Measurements from ENCODE around the gene RALGAPA1. TPM values are rescaled to one million over a fixed set of nuclear protein-coding genes. Genes with fewer than 3 reads are reported as not detected.
"Not testable (repeated sequence)": the region's sequence is repeated elsewhere in the genome, so short reads cannot be mapped to it uniquely, and the experiment has no call there.

The RALGAPA1 gene
- 24.1 TPM for total RNA-seq
- polyA plus RNA-seq: 28.7 TPM
- long read RNA-seq, donor 1: 0 reads
- long read RNA-seq, donor 2: 0 reads
- long read RNA-seq, donor 3: 0 reads
- long read RNA-seq, donor 4: 0 reads
- long read RNA-seq, donor 5: 0 reads
- long read RNA-seq, donor 6, partial matches to known transcripts: 0 of 2 reads
- long read RNA-seq, donor 6, other reads (novel, unspliced or antisense): 0 of 2 reads
- long read RNA-seq, donor 7: 0 reads
- long read RNA-seq, donor 8: 0 reads
- long read RNA-seq, donor 9: 0 reads
- long read RNA-seq, donor 10: 0 reads

DNA sequence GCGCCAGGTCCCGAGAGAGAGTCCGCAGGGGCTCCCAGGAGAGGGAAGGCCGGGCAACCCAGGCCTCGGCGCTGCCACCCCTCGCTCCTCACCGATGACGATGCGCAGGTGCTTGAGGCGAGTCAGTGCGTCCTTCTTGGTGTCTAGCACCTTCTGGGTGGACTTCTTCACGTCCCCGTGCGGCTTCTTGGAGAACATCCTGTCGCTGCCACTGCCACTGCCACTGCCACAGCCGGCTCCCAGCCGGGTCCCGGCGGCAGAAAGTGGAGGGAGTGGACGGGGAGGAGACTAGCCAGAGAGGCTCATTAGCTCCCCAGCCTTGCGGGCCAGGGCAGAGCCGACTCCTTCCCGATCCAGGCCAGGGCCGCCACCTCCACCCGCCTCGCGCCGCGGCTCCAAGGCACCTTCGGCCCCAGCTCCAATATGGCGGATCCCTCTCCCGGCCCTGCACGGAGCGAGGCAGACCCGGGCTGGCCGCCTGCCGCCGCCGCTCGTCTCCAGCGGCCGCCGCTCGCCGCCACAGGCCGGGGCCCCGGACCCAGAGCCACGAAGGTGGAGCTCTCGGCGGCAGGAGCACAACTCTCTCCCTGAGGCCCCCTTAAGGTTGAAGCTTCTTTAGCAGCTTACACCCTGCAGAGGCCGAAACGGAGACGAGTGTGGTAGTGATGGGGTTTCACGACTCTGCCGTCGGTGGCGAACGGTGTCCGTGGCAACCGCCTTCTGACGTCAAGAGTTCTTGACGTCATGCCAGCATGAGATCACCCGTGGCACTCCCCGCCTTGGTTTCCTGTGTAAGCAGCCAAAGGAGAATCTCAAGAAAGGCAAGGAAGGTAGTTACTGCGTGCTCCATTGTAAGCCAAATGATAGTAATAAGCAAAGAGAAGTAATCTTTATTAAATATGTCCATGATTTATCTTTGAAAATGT is at the start of gene RALGAPA1:
Gene RALGAPA1, minus strand, starts transcription at position 658 of the 926 bp plus-strand sequence. Its CDS starts 460 bp downstream, at position 198.
- H3K36me3 ChIP-seq (ENCODE audit: control insufficient read depth in 2 of 2, insufficient read depth in 2 of 2, low read length in 1 of 2); H3K4me1 ChIP-seq (ENCODE audit: control insufficient read depth in 2 of 2, insufficient read depth in 2 of 2, low read length in 2 of 2); H3K27me3 ChIP-seq (ENCODE audit: control insufficient read depth in 2 of 2, insufficient read depth in 1 of 2, low read length in 1 of 2); H3K9me3 ChIP-seq (ENCODE audit: control insufficient read depth in 2 of 2, insufficient read depth in 1 of 2, low read length in 1 of 2): not testable (repeated sequence)
- under 1% methylated on average over 58 of the region's 66 CpGs for WGBS
- peak within 1 kb of the TSS; percentile 76 to 81 for H3K27ac ChIP-seq (ENCODE audit: low read depth in 1 of 2, low read length in 1 of 2)
- DNase-seq (ENCODE audit: low read depth in 6 of 9, low spot score in 9 of 9): peak; percentile 87 to 97 (median 95)
- peak within 1 kb of the TSS; percentile 68 to 73 for H3K4me3 ChIP-seq (ENCODE audit: low read length in 2 of 2)

DNA sequence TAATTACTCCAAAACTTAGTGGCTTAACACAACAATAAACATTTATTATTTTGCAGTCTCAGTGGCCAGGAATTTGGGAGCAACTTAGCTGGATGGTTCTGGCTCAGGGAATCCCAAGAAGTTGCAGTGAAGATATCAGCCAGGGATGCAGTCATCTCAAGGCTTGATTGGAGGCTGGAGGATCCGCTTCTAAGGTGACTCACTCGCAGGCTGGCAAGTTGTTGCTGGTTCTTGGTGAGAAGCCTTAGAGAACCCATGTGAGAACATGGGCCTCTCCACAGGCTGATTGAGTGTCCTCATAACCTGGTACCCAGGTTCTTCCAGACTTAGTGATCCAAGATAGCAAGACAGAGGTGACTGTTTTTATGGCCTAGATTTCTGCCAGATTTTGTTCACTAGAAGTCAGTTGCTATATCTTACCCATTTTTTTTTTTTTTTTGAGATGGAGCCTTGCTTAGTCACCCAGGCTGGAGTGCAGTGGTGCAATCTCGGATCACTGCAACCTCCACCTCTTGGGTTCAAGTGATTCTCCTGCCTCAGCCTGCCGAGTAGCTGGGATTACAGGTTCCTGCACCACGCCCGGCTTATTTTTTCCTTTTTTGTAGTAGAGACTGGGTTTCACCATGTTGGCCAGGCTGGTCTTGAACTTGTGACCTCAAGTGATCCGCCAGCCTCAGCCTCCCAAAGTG is 49.6 kb upstream of the RALGAPA1 start:
- H3K27me3 ChIP-seq (ENCODE audit: control insufficient read depth in 2 of 2, insufficient read depth in 1 of 2, low read length in 1 of 2): no peaks in the 10 kb centered on the region
- no peak overlapping the region for H3K4me3 ChIP-seq (ENCODE audit: low read length in 2 of 2)
- H3K36me3 ChIP-seq (ENCODE audit: control insufficient read depth in 2 of 2, insufficient read depth in 2 of 2, low read length in 1 of 2): peaks cover 0 to 6% of the 10 kb centered on the region in 2 donors
- H3K9me3 ChIP-seq (ENCODE audit: control insufficient read depth in 2 of 2, insufficient read depth in 1 of 2, low read length in 1 of 2): no peaks in the 10 kb centered on the region
- no peak for DNase-seq (ENCODE audit: low read depth in 6 of 9, low spot score in 9 of 9)
- no peak overlapping the region for H3K27ac ChIP-seq (ENCODE audit: low read depth in 1 of 2, low read length in 1 of 2)
- H3K4me1 ChIP-seq (ENCODE audit: control insufficient read depth in 2 of 2, insufficient read depth in 2 of 2, low read length in 2 of 2): no peaks in the 10 kb centered on the region
- WGBS: 99% methylated on average over 7 of the region's 7 CpGs

DNA sequence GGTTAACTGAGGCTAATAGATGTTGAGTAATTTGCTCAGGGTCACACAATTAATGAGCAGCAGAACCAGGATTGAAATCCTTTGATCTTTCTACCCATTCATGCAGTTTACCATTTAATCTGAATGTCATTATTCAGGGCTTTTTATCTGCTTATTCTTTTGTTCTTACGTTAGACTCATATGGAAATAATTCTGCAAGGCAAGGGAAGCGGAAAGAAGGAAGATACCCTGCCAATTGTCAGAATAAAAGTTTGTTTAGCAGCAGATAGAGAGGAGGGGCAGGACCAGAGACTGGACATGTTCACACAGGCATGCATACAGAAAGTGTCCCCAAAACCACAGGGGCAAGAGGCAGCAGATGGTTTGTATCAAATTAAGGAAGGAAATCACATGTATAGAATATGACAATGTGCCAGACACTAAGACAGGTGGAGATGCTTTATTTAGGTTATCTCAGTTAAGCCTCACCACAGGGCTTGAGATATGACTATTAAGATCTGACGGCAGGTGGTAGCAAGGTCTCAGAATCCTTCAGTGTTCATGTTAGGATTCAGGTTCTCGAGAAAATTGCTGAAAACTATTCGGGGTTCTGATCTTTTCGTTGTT is 46.9 kb upstream of the RALGAPA1 start:
- no peaks in the 10 kb centered on the region for H3K4me1 ChIP-seq (ENCODE audit: control insufficient read depth in 2 of 2, insufficient read depth in 2 of 2, low read length in 2 of 2)
- WGBS: 28% methylated on average over 6 of the region's 6 CpGs
- no peaks in the 10 kb centered on the region for H3K27me3 ChIP-seq (ENCODE audit: control insufficient read depth in 2 of 2, insufficient read depth in 1 of 2, low read length in 1 of 2)
- peak in 1 of 9 donors; percentile 15 for DNase-seq (ENCODE audit: low read depth in 6 of 9, low spot score in 9 of 9)
- no peak overlapping the region for H3K27ac ChIP-seq (ENCODE audit: low read depth in 1 of 2, low read length in 1 of 2)
- no peaks in the 10 kb centered on the region for H3K9me3 ChIP-seq (ENCODE audit: control insufficient read depth in 2 of 2, insufficient read depth in 1 of 2, low read length in 1 of 2)
- H3K36me3 ChIP-seq (ENCODE audit: control insufficient read depth in 2 of 2, insufficient read depth in 2 of 2, low read length in 1 of 2): peaks cover 0 to 2% of the 10 kb centered on the region in 2 donors
- H3K4me3 ChIP-seq (ENCODE audit: low read length in 2 of 2): no peak overlapping the region

DNA sequence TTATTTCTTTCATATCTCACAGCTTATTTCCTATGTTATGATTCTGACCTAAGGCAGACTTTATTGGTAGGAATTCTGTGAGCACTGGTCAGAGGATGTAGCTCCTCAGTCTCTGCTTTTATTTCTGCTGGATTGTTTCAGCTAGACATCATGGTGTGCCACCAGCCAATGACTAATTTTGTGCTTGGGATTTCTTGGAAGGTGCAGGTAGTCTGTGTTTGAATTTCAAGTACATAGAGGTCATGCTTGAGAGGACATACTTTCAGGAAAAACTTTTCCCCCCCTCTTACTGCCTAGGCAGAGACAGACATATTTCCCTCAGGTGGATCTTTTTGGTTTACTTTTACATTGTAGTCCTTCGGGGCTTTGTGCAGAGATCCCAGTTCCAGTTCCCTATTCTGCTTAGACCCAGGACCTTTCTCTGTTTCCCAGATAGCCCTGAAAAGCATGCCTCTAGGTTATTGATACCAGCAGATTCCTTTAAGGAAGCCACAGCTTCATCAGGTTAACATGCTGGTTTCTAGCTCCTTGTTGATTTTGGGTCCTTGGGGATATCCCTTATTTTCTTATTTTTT is 45.7 kb upstream of the RALGAPA1 start:
- Histone ChIP-seq H3K27ac (ENCODE audit: low read depth in 1 of 2, low read length in 1 of 2) (no peak overlapping the region), H3K4me1 (ENCODE audit: control insufficient read depth in 2 of 2, insufficient read depth in 2 of 2, low read length in 2 of 2) (no peaks in the 10 kb centered on the region), H3K9me3 (ENCODE audit: control insufficient read depth in 2 of 2, insufficient read depth in 1 of 2, low read length in 1 of 2) (no peaks in the 10 kb centered on the region), H3K27me3 (ENCODE audit: control insufficient read depth in 2 of 2, insufficient read depth in 1 of 2, low read length in 1 of 2) (no peaks in the 10 kb centered on the region), H3K4me3 (ENCODE audit: low read length in 2 of 2) (no peak overlapping the region), H3K36me3 (ENCODE audit: control insufficient read depth in 2 of 2, insufficient read depth in 2 of 2, low read length in 1 of 2) (peaks cover 0 to 2% of the 10 kb centered on the region in 2 donors)
- no peak for DNase-seq (ENCODE audit: low read depth in 6 of 9, low spot score in 9 of 9)
- 90% methylated on average over 1 of the region's 1 CpG for WGBS

DNA sequence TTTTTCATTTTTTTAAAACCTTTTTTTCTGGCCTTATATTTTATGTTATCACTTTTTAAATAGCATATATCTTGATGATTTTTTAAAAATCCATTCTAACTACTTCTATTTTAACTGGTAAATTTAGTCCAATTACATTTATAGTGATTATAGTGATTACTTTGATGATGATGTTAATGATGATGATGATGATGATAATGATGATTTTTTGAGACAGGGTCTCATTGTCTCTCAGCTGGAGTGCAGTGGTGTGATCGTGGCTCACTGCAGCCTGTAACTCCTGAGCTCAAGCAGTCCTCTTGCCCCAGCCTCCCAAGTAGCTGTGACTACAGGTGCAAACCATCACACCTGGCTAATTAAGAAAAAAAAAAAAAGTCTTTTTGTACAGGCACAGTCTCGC is 44.1 kb upstream of the RALGAPA1 start:
- no peak overlapping the region for H3K27ac ChIP-seq (ENCODE audit: low read depth in 1 of 2, low read length in 1 of 2)
- H3K9me3 ChIP-seq (ENCODE audit: control insufficient read depth in 2 of 2, insufficient read depth in 1 of 2, low read length in 1 of 2): no peaks in the 10 kb centered on the region
- no peaks in the 10 kb centered on the region for H3K27me3 ChIP-seq (ENCODE audit: control insufficient read depth in 2 of 2, insufficient read depth in 1 of 2, low read length in 1 of 2)
- no peak for DNase-seq (ENCODE audit: low read depth in 6 of 9, low spot score in 9 of 9)
- H3K36me3 ChIP-seq (ENCODE audit: control insufficient read depth in 2 of 2, insufficient read depth in 2 of 2, low read length in 1 of 2): peaks cover 2 to 4% of the 10 kb centered on the region in 2 donors
- WGBS: 96% methylated on average over 2 of the region's 2 CpGs
- H3K4me3 ChIP-seq (ENCODE audit: low read length in 2 of 2): no peak overlapping the region
- no peaks in the 10 kb centered on the region for H3K4me1 ChIP-seq (ENCODE audit: control insufficient read depth in 2 of 2, insufficient read depth in 2 of 2, low read length in 2 of 2)

DNA sequence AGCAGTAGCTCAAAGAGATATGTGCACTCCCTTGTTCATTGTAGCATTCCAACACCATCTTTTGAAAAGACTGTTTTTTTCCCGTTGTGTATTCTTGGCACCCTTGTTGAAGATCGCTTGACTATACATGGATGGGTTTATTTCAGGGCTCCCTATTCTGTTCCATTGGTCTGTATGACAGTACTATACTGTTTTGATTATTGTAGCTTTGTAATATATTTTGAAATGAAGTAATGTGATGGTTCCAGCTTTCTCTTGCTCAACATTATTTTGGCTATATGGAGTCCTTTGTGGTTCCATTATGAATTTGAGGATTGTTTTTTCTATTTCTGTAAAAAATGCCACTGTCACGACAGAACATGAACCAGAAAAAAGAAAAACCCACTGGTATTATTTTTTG is 42.7 kb upstream of the RALGAPA1 start:
- WGBS: 98% methylated on average over 3 of the region's 3 CpGs
- Histone ChIP-seq H3K4me1 (ENCODE audit: control insufficient read depth in 2 of 2, insufficient read depth in 2 of 2, low read length in 2 of 2) (no peaks in the 10 kb centered on the region), H3K27me3 (ENCODE audit: control insufficient read depth in 2 of 2, insufficient read depth in 1 of 2, low read length in 1 of 2) (no peaks in the 10 kb centered on the region), H3K9me3 (ENCODE audit: control insufficient read depth in 2 of 2, insufficient read depth in 1 of 2, low read length in 1 of 2) (no peaks in the 10 kb centered on the region), H3K4me3 (ENCODE audit: low read length in 2 of 2) (no peak overlapping the region), H3K36me3 (ENCODE audit: control insufficient read depth in 2 of 2, insufficient read depth in 2 of 2, low read length in 1 of 2) (peaks cover 0 to 4% of the 10 kb centered on the region in 2 donors), H3K27ac (ENCODE audit: low read depth in 1 of 2, low read length in 1 of 2) (no peak overlapping the region)
- DNase-seq (ENCODE audit: low read depth in 6 of 9, low spot score in 9 of 9): no peak

DNA sequence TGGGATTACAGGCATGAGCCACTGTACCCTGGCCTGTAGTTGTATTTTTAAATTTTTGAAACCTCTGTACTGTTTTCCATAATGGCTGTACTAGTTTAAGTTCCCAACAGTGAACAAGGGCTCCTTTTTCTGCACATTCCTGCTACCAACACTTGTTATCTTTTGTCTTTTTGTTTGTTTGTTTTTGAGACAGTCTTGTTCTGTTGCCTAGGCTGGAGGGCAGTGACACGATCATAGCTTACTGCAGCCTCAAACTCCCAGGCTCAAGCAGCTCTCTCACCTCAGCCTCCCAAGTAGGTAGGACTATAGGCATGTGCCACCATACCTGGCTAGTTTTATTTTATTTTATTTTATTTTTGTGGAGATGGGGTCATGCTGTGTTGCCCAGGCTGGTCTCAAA is 40.0 kb upstream of the RALGAPA1 start:
- H3K4me3 ChIP-seq (ENCODE audit: low read length in 2 of 2): no peak overlapping the region
- DNase-seq (ENCODE audit: low read depth in 6 of 9, low spot score in 9 of 9): no peak
- H3K27me3 ChIP-seq (ENCODE audit: control insufficient read depth in 2 of 2, insufficient read depth in 1 of 2, low read length in 1 of 2): no peaks in the 10 kb centered on the region
- no peaks in the 10 kb centered on the region for H3K4me1 ChIP-seq (ENCODE audit: control insufficient read depth in 2 of 2, insufficient read depth in 2 of 2, low read length in 2 of 2)
- H3K9me3 ChIP-seq (ENCODE audit: control insufficient read depth in 2 of 2, insufficient read depth in 1 of 2, low read length in 1 of 2): peaks cover 0 to under 1% of the 10 kb centered on the region in 2 donors
- WGBS: 98% methylated on average over 1 of the region's 1 CpG
- H3K27ac ChIP-seq (ENCODE audit: low read depth in 1 of 2, low read length in 1 of 2): no peak overlapping the region
- H3K36me3 ChIP-seq (ENCODE audit: control insufficient read depth in 2 of 2, insufficient read depth in 2 of 2, low read length in 1 of 2): peaks cover 0 to 9% of the 10 kb centered on the region in 2 donors

DNA sequence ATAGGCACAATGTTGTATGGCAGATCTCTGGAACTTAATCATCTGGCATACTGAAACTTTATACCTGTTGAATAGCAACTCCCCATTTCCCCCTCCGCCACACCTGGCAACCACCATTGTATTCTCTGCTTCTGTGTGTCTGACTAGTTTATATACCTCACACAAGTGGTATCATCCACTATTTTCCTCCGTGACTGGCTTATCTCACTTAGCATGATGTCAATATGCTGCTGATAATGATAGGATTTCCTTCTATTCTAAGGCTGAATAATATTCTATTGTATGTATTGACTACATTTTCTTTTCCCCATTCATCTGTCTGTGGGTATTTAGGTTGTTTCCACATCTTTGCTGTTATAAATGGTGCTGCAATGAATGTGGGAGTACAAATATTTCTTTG is 38.5 kb upstream of the RALGAPA1 start:
- Histone ChIP-seq H3K27me3 (ENCODE audit: control insufficient read depth in 2 of 2, insufficient read depth in 1 of 2, low read length in 1 of 2) (no peaks in the 10 kb centered on the region), H3K4me3 (ENCODE audit: low read length in 2 of 2) (no peak overlapping the region), H3K4me1 (ENCODE audit: control insufficient read depth in 2 of 2, insufficient read depth in 2 of 2, low read length in 2 of 2) (no peaks in the 10 kb centered on the region), H3K27ac (ENCODE audit: low read depth in 1 of 2, low read length in 1 of 2) (no peak overlapping the region), H3K9me3 (ENCODE audit: control insufficient read depth in 2 of 2, insufficient read depth in 1 of 2, low read length in 1 of 2) (peaks cover 0 to 12% of the 10 kb centered on the region in 2 donors), H3K36me3 (ENCODE audit: control insufficient read depth in 2 of 2, insufficient read depth in 2 of 2, low read length in 1 of 2) (peaks cover 0 to 15% of the 10 kb centered on the region in 2 donors)
- no peak for DNase-seq (ENCODE audit: low read depth in 6 of 9, low spot score in 9 of 9)
- WGBS: over 99% methylated on average over 2 of the region's 2 CpGs

Data from thymus (tissue), 14 donors.